HG02678 (cell line): ENCODE results near the gene LDB2.

Source experiments
- ATAC-seq: cut with Tn5 transposase; IDR thresholded peaks from one replicate; pipeline ENCODE4 v1.9.1; 2021; ENCODE audit warnings: mild to moderate bottlenecking, moderate library complexity; ENCODE audit not compliant: unreplicated experiment

Gene LDB2

GRCh38 chr4:16887887-16888286, 10.6 kb downstream of the LDB2 start:
- no peak for ATAC-seq

- ATAC-seq = no peak
These were observed 13.6 kb downstream of the LDB2 start for GRCh38 chr4:16884673-16885460.

DNA sequence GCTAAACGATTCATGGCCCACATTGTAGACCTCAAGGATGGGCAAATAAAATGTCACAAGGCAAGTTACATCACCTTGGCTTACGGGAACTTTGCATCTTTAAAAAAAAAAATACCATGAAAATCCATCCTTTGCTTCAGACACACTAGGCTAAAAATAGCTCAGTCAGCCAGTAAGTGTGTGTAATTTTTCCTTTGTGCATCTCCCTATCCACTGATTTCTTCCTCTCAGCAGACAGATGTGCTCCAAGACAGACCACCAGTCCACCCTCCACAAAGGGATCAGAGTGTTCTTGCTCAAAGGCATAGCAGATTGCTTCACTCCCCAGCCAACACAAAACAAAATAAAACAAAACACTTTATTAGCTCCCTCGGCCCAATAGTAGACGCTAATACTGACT, 14.6 kb downstream of the LDB2 start:
- ATAC-seq = no peak

DNA sequence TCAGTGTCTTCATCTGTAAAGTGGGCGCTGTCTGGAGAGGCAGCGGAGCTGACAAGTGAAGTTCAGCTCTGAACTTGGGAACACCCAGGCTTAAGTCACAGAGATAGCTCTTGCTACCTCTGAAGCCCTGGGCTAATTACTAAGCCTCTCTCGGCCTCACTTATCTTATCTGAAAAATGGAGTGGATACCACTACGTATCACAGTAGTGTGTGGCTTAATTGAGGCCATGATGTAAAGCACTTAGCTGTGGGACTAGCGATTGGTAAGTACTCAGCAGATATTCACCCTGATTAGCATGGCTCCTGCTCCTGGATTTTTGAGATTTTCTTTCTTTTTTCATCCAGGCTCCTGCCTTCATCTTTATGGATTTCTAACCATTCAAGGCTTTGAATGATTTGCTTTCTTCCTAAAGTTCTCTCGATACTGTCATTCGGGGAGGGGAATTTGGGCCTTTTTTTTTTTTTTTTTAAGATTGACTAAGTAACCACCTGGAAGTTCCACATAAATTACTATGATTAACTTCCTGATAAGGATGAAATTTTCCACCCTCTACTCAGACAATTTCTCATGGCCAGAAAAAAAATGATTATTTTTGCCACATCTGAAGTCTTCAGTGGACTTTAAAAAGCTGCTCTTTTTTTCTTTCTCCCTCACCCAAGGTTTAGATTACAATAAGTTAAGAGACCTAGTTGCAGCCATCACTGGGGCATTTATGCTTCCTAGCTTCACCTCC, 17.1 kb downstream of the LDB2 start:
- ATAC-seq = no peak

DNA sequence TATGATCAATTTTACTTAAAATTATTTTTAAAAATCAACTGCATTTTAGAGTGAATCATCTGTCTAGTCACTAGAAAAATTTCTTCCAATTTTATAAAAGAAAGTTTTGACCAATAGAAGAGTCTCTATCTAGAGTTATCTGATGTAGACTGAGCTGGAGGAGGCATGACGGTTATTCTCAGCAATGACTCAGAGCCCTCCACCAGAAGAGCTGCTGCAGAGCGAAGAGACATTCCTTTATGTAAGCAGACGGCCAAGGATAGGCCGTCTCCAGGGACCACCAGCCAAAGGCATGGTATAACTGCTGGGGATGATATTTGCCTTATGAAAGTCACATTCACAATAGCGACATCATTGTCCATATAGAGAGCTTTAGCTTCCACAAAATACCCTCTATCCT, 23.0 kb downstream of the LDB2 start:
- ATAC-seq = no peak

- no peak for ATAC-seq
These were observed 28.7 kb downstream of the LDB2 start for GRCh38 chr4:16869594-16870245.

GRCh38 chr4:16868674-16869073, 29.8 kb downstream of the LDB2 start:
- ATAC-seq = no peak

- ATAC-seq = no peak
These were observed 30.6 kb downstream of the LDB2 start for GRCh38 chr4:16867827-16868226.

DNA sequence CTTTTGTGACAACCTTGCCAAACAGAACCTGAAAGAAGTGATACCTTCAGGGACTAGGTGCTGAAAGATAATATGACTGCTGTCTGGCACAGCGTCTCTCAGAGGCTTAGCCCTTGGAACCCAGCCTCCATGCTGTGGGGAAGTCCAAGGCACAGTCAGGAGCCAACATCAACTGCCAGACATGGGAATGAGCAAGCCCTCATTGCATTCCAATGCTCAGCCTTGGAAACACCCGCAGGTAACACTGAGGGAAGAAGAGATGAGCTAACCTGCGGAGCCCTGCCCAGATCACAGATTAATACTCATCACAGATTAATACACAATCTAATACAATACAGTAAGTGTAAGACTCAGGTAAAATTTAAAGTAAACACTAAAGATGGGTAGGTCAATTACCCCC, 31.5 kb downstream of the LDB2 start:
- no peak for ATAC-seq

GRCh38 chr4:16865897-16866283, 32.6 kb downstream of the LDB2 start:
- ATAC-seq = no peak

DNA sequence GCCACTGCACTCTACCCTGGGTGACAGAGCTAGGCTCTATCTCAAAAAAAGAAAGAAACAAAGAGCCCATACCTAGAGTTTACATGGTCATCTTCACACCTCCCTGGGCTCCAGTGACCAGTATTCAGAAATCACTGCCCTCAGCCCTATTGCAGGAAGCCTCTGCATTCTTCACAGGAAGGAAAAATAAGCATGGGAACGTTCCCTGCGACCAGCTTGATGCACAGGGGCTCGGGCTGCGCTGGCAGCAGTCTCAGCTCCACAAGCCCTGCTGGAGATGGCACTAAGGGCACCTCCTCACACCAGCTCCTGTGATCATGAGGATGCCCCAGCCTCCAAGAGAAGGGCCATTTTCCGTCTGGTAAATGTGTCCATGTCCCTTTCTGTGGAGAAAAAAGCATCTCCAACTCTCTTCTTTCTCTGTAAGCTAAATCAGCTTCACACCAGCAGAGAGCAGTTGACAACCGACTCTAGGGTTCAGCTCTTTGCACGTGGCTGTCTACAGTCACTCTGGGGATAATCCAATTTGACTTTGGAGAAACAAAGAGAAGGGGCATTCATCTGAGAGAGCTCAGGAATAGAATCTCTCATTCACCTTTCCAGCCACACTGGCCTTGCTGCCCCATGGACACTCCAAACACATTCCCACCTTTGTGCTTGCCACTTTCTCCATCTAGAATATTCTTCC, 33.1 kb downstream of the LDB2 start:
- no peak for ATAC-seq

DNA sequence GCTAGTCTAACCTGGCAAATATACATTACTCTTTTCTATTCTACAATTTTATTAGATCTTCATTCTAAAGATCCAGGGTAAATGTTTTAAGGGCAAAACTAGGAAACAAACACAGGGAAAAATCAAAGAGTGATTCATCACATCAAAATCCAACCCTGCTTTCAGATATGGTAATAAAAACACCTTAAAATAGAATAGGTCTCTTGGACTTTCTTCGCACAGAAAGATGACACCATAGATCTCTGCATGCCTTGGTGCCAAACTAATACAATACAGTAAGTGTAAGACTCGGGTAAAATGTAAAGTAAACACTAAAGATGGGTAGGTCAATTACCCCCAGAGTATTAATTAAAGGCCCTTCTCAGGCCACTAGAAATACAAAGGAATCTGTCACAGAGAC, 34.2 kb downstream of the LDB2 start:
- ATAC-seq = no peak

- ATAC-seq = no peak
These were observed 35.7 kb downstream of the LDB2 start for GRCh38 chr4:16862697-16863096.

GRCh38 chr4:16860516-16860915, 37.9 kb downstream of the LDB2 start:
- no peak for ATAC-seq

GRCh38 chr4:16859031-16859430, 39.4 kb downstream of the LDB2 start:
- no peak for ATAC-seq

- no peak for ATAC-seq
These were observed 40.1 kb downstream of the LDB2 start for GRCh38 chr4:16858275-16858752.

- no peak for ATAC-seq
These were observed 41.0 kb downstream of the LDB2 start for GRCh38 chr4:16857425-16857824.

DNA sequence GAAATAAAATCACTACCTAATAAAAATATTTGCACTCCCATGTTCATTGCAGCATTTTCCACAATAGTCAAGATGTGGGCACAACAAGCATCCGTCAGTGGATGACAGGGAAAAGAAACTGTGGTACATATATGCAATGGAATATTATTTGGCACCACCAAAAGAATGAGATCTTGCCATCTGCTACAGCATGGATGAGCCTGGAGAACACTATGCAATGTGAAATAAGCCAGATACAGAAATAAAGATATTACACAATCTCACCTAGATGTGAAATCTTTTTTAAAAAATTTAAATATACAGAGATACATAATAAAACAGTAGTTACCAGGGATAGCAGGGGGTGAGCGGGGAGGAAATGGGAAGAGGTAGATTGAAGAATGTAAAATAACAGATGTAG, 44.8 kb downstream of the LDB2 start:
- ATAC-seq = no peak

DNA sequence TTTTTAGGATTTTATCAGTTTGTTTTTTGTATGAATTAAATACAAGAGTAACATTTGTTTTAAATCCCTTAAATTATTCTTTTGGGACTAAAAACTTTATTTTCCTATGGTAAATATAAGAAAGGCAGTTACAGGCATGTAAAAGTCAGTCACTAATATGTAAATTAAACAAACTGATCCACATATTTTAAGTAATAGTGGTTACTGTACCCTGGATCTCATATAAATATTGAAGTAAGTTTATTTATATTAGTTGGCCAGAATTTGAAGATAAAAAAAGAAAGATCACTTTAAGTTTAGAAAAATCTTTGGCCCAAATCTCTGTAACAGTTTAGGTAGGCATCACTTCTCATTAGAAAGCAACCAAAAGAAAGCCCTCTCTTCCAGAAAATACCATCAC, 45.8 kb downstream of the LDB2 start:
- no peak for ATAC-seq

DNA sequence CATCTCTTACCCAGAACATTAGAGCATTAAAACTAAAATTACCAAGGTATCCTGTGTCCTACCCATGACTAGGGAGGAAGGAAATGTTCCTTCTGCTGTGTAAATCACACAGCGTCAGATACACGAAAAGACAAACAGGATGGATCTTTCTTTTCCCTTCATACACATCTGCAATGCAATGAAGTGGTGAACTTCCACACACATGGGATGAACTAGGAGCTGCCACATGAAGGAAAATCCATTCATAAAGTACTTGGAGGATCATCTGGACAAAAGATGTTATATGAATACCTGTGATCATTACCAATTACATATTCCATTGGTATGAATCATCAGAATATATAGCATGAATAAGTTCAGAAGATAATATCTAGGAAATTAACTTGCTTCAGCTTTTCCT, 46.2 kb downstream of the LDB2 start:
- no peak for ATAC-seq

DNA sequence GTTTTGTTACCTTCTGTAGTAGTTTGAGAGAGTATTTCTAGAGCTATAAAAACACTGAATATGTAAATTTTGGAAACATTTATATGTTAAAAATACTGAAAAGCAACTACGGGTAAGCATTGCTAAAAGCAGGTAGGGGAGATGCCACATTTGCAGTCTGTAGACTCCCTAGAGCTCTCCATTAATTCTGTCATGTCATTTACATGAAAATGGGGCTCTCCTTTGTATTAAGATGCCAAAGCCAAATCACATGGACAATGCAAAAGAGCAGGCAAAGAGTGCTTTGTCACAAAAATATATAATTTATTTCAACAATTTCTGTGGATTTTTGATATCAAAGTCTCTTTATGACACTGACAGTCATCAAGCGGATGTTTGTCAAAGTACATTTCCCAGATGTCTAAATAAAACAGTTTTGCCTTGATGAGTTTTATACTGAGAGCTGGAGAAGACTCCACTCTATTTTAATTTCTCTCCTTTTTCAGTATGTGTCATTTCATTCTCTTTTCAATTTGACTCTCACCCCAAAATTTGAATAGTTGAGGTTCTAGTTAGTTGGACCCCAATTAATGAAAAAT, 51.8 kb downstream of the LDB2 start:
- ATAC-seq = no peak
